ENCODE results near the gene ABCC3. TPM values are rescaled to one million over a fixed set of nuclear protein-coding genes. Genes with fewer than 3 reads are reported as not detected.

ABCC3 gene
- total and polyA plus RNA-seq, 9 of the 15 experiments (the other 6 are each of a cell fraction or from before 2014, with no cell fraction given): 0.03 to 1.6 (median 0.42) TPM; not detected in 5

DNA sequence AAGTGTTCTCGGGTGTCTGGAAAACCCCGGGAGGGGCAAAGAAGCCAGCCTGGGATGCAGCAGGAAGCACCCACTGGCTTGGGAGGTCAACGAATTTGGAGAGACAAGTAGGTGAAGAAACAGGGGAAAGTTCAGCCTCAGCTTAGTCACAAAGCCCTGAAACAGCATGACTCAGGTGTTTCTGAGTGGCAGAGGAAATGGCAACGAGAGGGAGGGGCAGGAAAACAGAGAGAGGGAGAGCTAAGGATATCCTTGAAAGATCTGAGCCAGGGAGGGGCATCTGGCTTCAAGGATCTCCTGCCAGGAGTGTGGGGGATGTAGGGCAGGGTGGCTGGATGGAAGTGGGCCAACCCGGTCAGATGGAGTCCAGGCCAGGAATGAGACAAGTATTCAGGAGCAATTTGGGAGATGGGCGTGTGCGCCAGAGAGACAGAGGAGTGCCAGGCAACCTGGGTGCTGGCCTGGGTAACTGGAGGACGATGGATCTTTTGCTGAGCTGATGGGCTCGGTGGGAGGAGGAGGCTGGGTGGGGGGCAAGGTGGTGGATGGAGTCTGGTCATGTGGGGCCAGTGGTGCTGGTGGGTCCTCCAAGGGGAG lies 27.2 kb downstream of the ABCC3 start (continued):
- TF ChIP-seq SMC3 (conservative IDR thresholded peaks at IDR 0.05; ENCODE audit: insufficient read depth, low read depth, low read length) (no peak), ZHX1 (conservative IDR thresholded peaks at IDR 0.05; ENCODE audit: low read length) (no peak), SNIP1 (IDR thresholded peaks at IDR 0.05; ENCODE audit: low read depth) (no peak), RBM15 (IDR thresholded peaks at IDR 0.05; ENCODE audit: insufficient read depth, low read length) (no peak), MTA2 (IDR thresholded peaks at IDR 0.05; ENCODE audit: low read depth) (peak; percentile 62; the same call in 1 of the 2 replicates), TRIM24 (IDR thresholded peaks at IDR 0.05) (peak; percentile 74 to 84), ZBTB7A (IDR thresholded peaks at IDR 0.05; ENCODE audit: borderline replicate concordance, control insufficient read depth, low read depth, low read length) (0 out of 2 replicates have a peak, but pooled peaks have one; percentile 4), DLX4 (CRISPR knock-in tag; IDR thresholded peaks at IDR 0.05) (no peak), ZNF76 (CRISPR knock-in tag; IDR thresholded peaks at IDR 0.05; ENCODE audit: borderline replicate concordance) (no peak), ARID3A (IDR thresholded peaks at IDR 0.05; ENCODE audit: borderline replicate concordance, low read depth, low read length) (no peak), HDAC1 (IDR thresholded peaks at IDR 0.05) (peak in 1 of 2 experiments; percentile 91; a peak in 2 of 4 replicates), MYBL2 (IDR thresholded peaks at IDR 0.05; ENCODE audit: low read depth) (no peak), MYBL2 (CRISPR knock-in tag; IDR thresholded peaks at IDR 0.05; ENCODE audit: borderline replicate concordance) (no peak), CBFA2T2 (conservative IDR thresholded peaks at IDR 0.05) (no peak), ZNF197 (CRISPR knock-in tag; IDR thresholded peaks at IDR 0.05; ENCODE audit: low read depth) (0 out of 2 replicates have a peak, but pooled peaks have one; percentile 22), NEUROD1 (IDR thresholded peaks at IDR 0.05; ENCODE audit: borderline replicate concordance, low read depth, low read length, partially characterized antibody) (peak; percentile 61), STAT5A (IDR thresholded peaks at IDR 0.05; ENCODE audit: borderline replicate concordance, low read length) (no peak), HDAC8 (tag; IDR thresholded peaks at IDR 0.05) (0 out of 2 replicates have a peak, but pooled peaks have one; percentile 23), FUS (optimal IDR thresholded peaks at IDR 0.05; ENCODE audit: low read depth, low read length) (no peak)
- TF ChIP-seq, protein P1, sequence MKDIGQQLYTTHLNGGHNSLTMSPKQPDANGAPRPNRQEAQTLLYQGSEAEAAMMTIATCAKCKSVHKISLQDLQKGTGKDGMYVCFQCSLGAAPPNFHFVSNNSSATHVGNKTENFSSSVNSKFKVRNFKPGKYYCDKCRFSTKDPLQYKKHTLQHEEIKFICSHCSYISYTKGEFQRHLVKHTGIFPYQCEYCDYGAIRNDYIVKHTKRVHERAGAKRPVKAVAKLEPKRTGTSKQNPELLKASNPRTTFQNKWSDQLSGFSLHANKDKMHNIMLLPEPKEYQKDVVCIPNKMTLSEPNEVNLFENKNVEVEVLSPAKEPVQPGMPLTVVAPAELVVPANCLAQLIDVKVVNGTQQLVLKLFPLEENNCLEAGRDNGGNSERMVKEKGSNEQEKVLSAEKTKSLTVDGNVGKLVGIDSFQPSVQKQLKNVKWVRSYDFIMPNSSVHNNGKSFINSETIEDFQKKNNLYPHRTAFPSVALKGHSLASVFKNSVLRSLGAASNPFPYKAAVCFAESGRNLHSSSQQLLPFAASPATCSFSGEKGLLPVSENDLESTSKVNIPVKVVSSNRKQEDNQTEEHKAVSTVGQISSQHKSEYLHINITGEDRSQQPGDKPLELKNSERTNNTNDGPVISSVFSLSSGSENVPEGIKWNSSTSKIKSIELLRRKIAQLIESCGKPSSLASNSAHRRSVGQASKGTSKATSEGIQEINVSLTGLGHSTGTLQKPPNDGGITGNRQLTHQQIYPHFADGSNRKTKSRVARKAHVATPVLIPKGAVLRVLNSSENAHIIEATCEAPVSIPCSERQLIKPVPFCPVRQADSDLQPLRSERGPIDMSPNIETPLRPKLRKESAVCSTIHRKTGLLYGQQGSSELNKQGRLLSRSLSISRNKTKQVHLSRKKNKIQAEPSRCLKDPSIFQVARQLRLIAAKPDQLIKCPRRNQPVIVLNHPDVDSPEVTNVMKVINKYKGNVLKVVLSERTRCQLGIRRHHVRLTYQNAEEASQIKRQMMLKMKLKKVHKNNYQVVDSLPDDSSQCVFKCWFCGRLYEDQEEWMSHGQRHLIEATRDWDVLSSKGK (CRISPR knock-in tag; IDR thresholded peaks at IDR 0.05): no peak
